Thyroid gland (tissue), 4 donors: Measurements from ENCODE around the gene SLC6A5. TPM values are rescaled to one million over a fixed set of nuclear protein-coding genes. Genes with fewer than 3 reads are reported as not detected.

Experiments used
- DNase-seq, 2 donors: peaks; one replicate each; pipeline ENCODE4 v3.0.0-alpha.2; 2019
- H3K27ac ChIP-seq, 3 donors: fragments of 200-600 bp; sonication (generic); 1 replicate in 2 of 3; 2 replicates in 1 of 3; pipeline ENCODE4 v1.5.1; 2016 to 2019; ENCODE audit warnings: mild to moderate bottlenecking in 1 of 3, moderate library complexity in 1 of 3
- H3K27me3 ChIP-seq: fragments of 200-600 bp; sonication (generic); one replicate; pipeline ENCODE4 v1.5.1; 2019
- H3K36me3 ChIP-seq, 2 donors: fragments of 200-600 bp; sonication (generic); one replicate each; pipeline ENCODE4 v1.5.1; 2016 to 2019
- H3K4me1 ChIP-seq, 2 donors: fragments of 200-600 bp; sonication (generic); one replicate each; pipeline ENCODE4 v1.5.1; 2017 to 2019
- H3K4me3 ChIP-seq, 3 donors: fragments of 200-600 bp; sonication (generic); replicated peaks in 1 of 3; 1 replicate in 2 of 3; 2 replicates in 1 of 3; pipeline ENCODE4 v1.5.1; 2016; ENCODE audit warnings: mild to moderate bottlenecking in 1 of 3
- H3K9me3 ChIP-seq: fragments of 200-600 bp; sonication (generic); one replicate; pipeline ENCODE4 v1.5.1; 2017
- POLR2A ChIP-seq, 2 donors: fragments of 450-650 bp; IDR thresholded peaks; one replicate each; pipeline ENCODE4 v1.6.1; 2017; ENCODE audit warnings: antibody characterized with exemption in 2 of 2, mild to moderate bottlenecking in 2 of 2, moderate library complexity in 1 of 2
- WGBS, 2 donors: methylation state at CpG; one replicate each; pipeline ENCODE4 v1.1.5; 2017; 5-methylcytosine and 5-hydroxymethylcytosine counted together
- intact Hi-C: fragments of 100-400 bp; cut with DNase I; formaldehyde crosslinking; loops from one replicate; pipeline ENCODE4 v1.15.1; 2023
- total RNA-seq, 4 donors: library from RNA; depleted of rRNA; stranded (reverse); fragments of >200 nt; gene quantifications; one replicate each; pipeline ENCODE4 v1.2.3, GENCODE V29; 2016
- TF ChIP-seq, protein P1 (sequence below), 6 experiments: fragments of 200-600 bp in 3 of 6; fragments of 450-650 bp in 3 of 6; sonication (generic) in 3 of 6; IDR thresholded peaks; one replicate each; pipeline ENCODE4 v1.5.1; 2016 to 2019; ENCODE audit warnings: antibody characterized with exemption in 6 of 6, mild to moderate bottlenecking in 2 of 6, inconsistent platforms in 1 of 6, moderate library complexity in 1 of 6

SLC6A5 gene
- total RNA-seq, 4 donors from 2014 or later = not detected

DNA sequence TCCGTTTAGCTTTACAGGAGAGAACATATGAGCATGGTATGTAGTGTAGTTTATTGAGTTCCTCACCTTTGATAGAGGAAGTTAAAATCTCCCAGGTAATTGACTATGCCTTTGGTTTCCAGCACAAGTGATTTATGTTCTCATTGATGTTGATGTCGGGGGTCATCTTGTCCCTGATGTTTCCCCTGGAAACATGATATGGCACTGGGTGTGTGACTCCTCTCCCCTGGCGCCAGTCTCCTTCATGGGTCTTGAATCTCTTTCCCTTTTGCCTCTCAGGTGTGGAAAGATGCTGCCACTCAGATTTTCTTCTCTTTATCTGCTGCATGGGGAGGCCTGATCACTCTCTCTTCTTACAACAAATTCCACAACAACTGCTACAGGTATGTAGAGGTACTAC is 28.3 kb downstream of the SLC6A5 start:
- no peaks in the 10 kb centered on the region for H3K36me3 ChIP-seq
- no peak overlapping the region for H3K27ac ChIP-seq
- H3K4me3 ChIP-seq = no peak overlapping the region
- intact Hi-C loops = no loop called here
- H3K27me3 ChIP-seq = no peaks in the 10 kb centered on the region
- H3K4me1 ChIP-seq = no peaks in the 10 kb centered on the region
- DNase-seq = no peak
- no peak for TF ChIP-seq POLR2A (IDR thresholded peaks at IDR 0.05)
- TF ChIP-seq, protein P1, sequence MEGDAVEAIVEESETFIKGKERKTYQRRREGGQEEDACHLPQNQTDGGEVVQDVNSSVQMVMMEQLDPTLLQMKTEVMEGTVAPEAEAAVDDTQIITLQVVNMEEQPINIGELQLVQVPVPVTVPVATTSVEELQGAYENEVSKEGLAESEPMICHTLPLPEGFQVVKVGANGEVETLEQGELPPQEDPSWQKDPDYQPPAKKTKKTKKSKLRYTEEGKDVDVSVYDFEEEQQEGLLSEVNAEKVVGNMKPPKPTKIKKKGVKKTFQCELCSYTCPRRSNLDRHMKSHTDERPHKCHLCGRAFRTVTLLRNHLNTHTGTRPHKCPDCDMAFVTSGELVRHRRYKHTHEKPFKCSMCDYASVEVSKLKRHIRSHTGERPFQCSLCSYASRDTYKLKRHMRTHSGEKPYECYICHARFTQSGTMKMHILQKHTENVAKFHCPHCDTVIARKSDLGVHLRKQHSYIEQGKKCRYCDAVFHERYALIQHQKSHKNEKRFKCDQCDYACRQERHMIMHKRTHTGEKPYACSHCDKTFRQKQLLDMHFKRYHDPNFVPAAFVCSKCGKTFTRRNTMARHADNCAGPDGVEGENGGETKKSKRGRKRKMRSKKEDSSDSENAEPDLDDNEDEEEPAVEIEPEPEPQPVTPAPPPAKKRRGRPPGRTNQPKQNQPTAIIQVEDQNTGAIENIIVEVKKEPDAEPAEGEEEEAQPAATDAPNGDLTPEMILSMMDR (IDR thresholded peaks at IDR 0.05) = no peak
- no peaks in the 10 kb centered on the region for H3K9me3 ChIP-seq
- 32 to 56% methylated on average over 3 of the region's 3 CpGs for WGBS, 2 donors

- WGBS, 2 donors = 61 to 69% methylated on average over 5 of the region's 5 CpGs
- TF ChIP-seq POLR2A (IDR thresholded peaks at IDR 0.05) = no peak
- TF ChIP-seq, protein P1 (IDR thresholded peaks at IDR 0.05) = no peak
- intact Hi-C loops = no loop called here
- Histone ChIP-seq H3K36me3 (no peaks in the 10 kb centered on the region), H3K27me3 (no peaks in the 10 kb centered on the region), H3K27ac (no peak overlapping the region), H3K4me1 (no peaks in the 10 kb centered on the region), H3K4me3 (no peak overlapping the region), H3K9me3 (no peaks in the 10 kb centered on the region)
- DNase-seq = no peak
Measured at GRCh38 chr11:20631519-20632168, 32.2 kb downstream of the SLC6A5 start.

- no peaks in the 10 kb centered on the region for H3K27me3 ChIP-seq
- TF ChIP-seq, protein P1 (IDR thresholded peaks at IDR 0.05) = no peak
- TF ChIP-seq POLR2A (IDR thresholded peaks at IDR 0.05) = no peak
- no peaks in the 10 kb centered on the region for H3K4me1 ChIP-seq
- no peak overlapping the region for H3K27ac ChIP-seq
- no peaks in the 10 kb centered on the region for H3K36me3 ChIP-seq
- DNase-seq = no peak
- WGBS, 2 donors = 46 to 63% methylated on average over 1 of the region's 1 CpG
- H3K9me3 ChIP-seq = no peaks in the 10 kb centered on the region
- no peak overlapping the region for H3K4me3 ChIP-seq
- intact Hi-C loops = no loop called here
Measured at GRCh38 chr11:20632169-20632532, 32.7 kb downstream of the SLC6A5 start.

DNA sequence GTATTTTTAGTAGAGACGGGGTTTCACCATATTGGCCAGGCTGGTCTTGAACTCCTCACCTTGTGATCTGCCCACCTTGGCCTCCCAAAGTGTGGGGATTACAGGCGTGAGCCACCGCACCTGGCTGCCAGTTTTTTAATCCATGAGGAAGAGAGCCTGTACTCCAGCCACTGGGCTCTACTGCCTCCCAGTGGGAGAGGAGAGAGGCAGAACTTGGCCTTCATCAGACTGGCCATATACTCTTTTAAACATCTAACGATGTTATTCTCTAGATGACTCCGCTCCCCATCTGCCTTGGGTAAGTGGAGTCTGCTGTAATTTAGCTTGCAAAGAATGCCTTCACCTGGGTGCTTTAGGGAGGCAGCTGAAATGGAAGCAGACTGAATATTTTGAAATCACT is 34.6 kb downstream of the SLC6A5 start:
- 88 to 89% methylated on average over 5 of the region's 5 CpGs for WGBS, 2 donors
- no peak overlapping the region for H3K4me3 ChIP-seq
- no peak overlapping the region for H3K27ac ChIP-seq
- TF ChIP-seq, protein P1 (IDR thresholded peaks at IDR 0.05) = no peak
- TF ChIP-seq POLR2A (IDR thresholded peaks at IDR 0.05) = no peak
- H3K27me3 ChIP-seq = no peaks in the 10 kb centered on the region
- DNase-seq = no peak
- no peaks in the 10 kb centered on the region for H3K9me3 ChIP-seq
- intact Hi-C loops = no loop called here
- no peaks in the 10 kb centered on the region for H3K36me3 ChIP-seq
- H3K4me1 ChIP-seq = no peaks in the 10 kb centered on the region

GRCh38 chr11:20634781-20635180 is 35.4 kb downstream of the SLC6A5 start:
- no peaks in the 10 kb centered on the region for H3K36me3 ChIP-seq
- H3K27ac ChIP-seq = no peak overlapping the region
- WGBS, 2 donors = 77 to 84% methylated on average over 7 of the region's 7 CpGs
- TF ChIP-seq, protein P1 (IDR thresholded peaks at IDR 0.05) = no peak
- TF ChIP-seq POLR2A (IDR thresholded peaks at IDR 0.05) = no peak
- DNase-seq = no peak
- H3K9me3 ChIP-seq = no peaks in the 10 kb centered on the region
- H3K4me3 ChIP-seq = no peak overlapping the region
- intact Hi-C loops = no loop called here
- no peaks in the 10 kb centered on the region for H3K4me1 ChIP-seq
- no peaks in the 10 kb centered on the region for H3K27me3 ChIP-seq
